B cell (primary cell): Measurements from ENCODE around the gene PNRC2. TPM values are rescaled to one million over a fixed set of nuclear protein-coding genes. Genes with fewer than 3 reads are reported as not detected.
A peak's percentile ranks its signal among the peaks of the same experiment; 100 is the strongest.

ENCODE experiments used
- ATAC-seq: fragments of 200-7000 bp; cut with Tn5 transposase; one replicate; pipeline ENCODE4 v1.10.0; 2021; ENCODE audit warnings: low read depth, mild to moderate bottlenecking, moderate number of reproducible peaks, moderate library complexity
- CTCF ChIA-PET: fragments of 350-600 bp; sonication (Branson Sonifier 250); formaldehyde crosslinking; loops from one replicate; lab custom pipeline; 2021; ENCODE audit warnings: antibody characterized with exemption, inconsistent platforms; lab: Charles Lee
- POLR2A ChIA-PET: fragments of 350-600 bp; sonication (Branson Sonifier 250); formaldehyde crosslinking; loops from one replicate; lab custom pipeline; 2021; ENCODE audit warnings: antibody characterized with exemption; lab: Charles Lee
- DNase-seq: peaks from one replicate; pipeline ENCODE4 v3.0.0; 2013
- H2AFZ ChIP-seq: 2 replicates; pipeline ENCODE4 v1.6.1; 2012; ENCODE audit warnings: mild to moderate bottlenecking, low read depth, low read length; ENCODE audit not compliant: insufficient read depth, poor library complexity, severe bottlenecking
- H3K27ac ChIP-seq, 2 donors: 1 replicate in 1 of 2; 2 replicates in 1 of 2; pipeline ENCODE4 v1.5.1; 2012 to 2013; ENCODE audit warnings: low read length in 2 of 2, mild to moderate bottlenecking in 2 of 2, moderate library complexity in 1 of 2
- H3K27me3 ChIP-seq, 4 experiments: fragments of 200-600 bp in 1 of 4; sonication (generic) in 1 of 4; replicated peaks in 1 of 4; 1 replicate in 2 of 4; 2 replicates in 2 of 4; pipeline versions ENCODE4 v1.6.1 to v1.7.0; 2013 to 2016; ENCODE audit warnings: low read length in 3 of 4, mild to moderate bottlenecking in 2 of 4, mixed read lengths in 1 of 4, moderate library complexity in 1 of 4; ENCODE audit not compliant: insufficient read depth in 4 of 4, control insufficient read depth in 3 of 4; ENCODE audit errors: control extremely low read depth in 1 of 4
- H3K36me3 ChIP-seq, 2 experiments: replicated peaks in 1 of 2; 1 replicate in 1 of 2; 2 replicates in 1 of 2; pipeline versions ENCODE4 v1.6.1 to v1.7.1; 2013; ENCODE audit warnings: low read length in 1 of 2; ENCODE audit not compliant: insufficient read depth in 2 of 2, control insufficient read depth in 1 of 2; ENCODE audit errors: control extremely low read depth in 1 of 2, extremely low read depth in 1 of 2
- H3K4me1 ChIP-seq, 2 donors: fragments of 200-600 bp in 1 of 2; sonication (generic) in 1 of 2; 1 replicate in 1 of 2; 2 replicates in 1 of 2; pipeline versions ENCODE4 v1.5.1 to v1.6.1; 2013 to 2017; ENCODE audit warnings: low read length in 2 of 2; ENCODE audit not compliant: control insufficient read depth in 2 of 2, insufficient read depth in 2 of 2
- H3K4me2 ChIP-seq: replicated peaks from 2 replicates; pipeline ENCODE3; 2012; ENCODE audit warnings: mild to moderate bottlenecking, low read depth, low read length; ENCODE audit not compliant: poor library complexity, severe bottlenecking
- H3K4me3 ChIP-seq, 5 experiments: fragments of 200-600 bp in 1 of 5; sonication (generic) in 1 of 5; 1 replicate in 3 of 5; 2 replicates in 2 of 5; pipeline versions ENCODE4 v1.5.1 to v1.7.0; 2011 to 2016; ENCODE audit warnings: low read length in 4 of 5, mild to moderate bottlenecking in 4 of 5, low read depth in 2 of 5, control low read depth in 1 of 5, moderate library complexity in 1 of 5; ENCODE audit not compliant: insufficient read depth in 1 of 5; ENCODE audit errors: control extremely low read depth in 1 of 5, extremely low read depth in 1 of 5
- H3K79me2 ChIP-seq: fragments of 200-600 bp; sonication (generic); one replicate; pipeline ENCODE4 v1.6.0; 2016; ENCODE audit warnings: low read length; ENCODE audit not compliant: control insufficient read depth, insufficient read depth
- H3K9ac ChIP-seq: fragments of 200-600 bp; sonication (generic); 2 replicates; pipeline ENCODE4 v1.6.1; 2017; ENCODE audit warnings: mild to moderate bottlenecking, low read length, moderate library complexity
- H3K9me3 ChIP-seq, 3 donors: one replicate each; pipeline versions ENCODE4 v1.6.1 to v1.7.1; 2013; ENCODE audit warnings: low read length in 2 of 3; ENCODE audit not compliant: control insufficient read depth in 2 of 3, insufficient read depth in 1 of 3; ENCODE audit errors: control extremely low read depth in 1 of 3
- H4K20me1 ChIP-seq: 2 replicates; pipeline ENCODE4 v1.6.0; 2012; ENCODE audit warnings: mild to moderate bottlenecking, low read length; ENCODE audit not compliant: insufficient read depth, control insufficient read depth, poor library complexity, severe bottlenecking
- H3K27ac Mint-ChIP-seq: one replicate; pipeline ENCODE4 v1.8.0; 2021; ENCODE audit warnings: mixed read lengths
- H3K27me3 Mint-ChIP-seq: one replicate; pipeline ENCODE4 v1.8.0; 2021; ENCODE audit warnings: mixed read lengths
- H3K4me1 Mint-ChIP-seq: one replicate; pipeline ENCODE4 v1.8.0; 2021; ENCODE audit warnings: mixed read lengths
- H3K4me3 Mint-ChIP-seq: one replicate; pipeline ENCODE4 v1.8.0; 2021; ENCODE audit warnings: mixed read lengths
- H3K9me3 Mint-ChIP-seq: one replicate; pipeline ENCODE4 v1.8.0; 2022; ENCODE audit warnings: mixed read lengths; ENCODE audit not compliant: insufficient read depth
- EZH2 ChIP-seq: IDR thresholded peaks from 2 replicates; pipeline ENCODE4 v1.6.1; 2012; ENCODE audit warnings: borderline replicate concordance, low read depth, mild to moderate bottlenecking, moderate library complexity, low read length; ENCODE audit not compliant: insufficient read depth, poor library complexity, severe bottlenecking
- WGBS: methylation state at CpG from one replicate; pipeline ENCODE4 v1.1.5; 2013; ENCODE audit warnings: missing lambda C conversion rate; ENCODE audit not compliant: insufficient coverage; 5-methylcytosine and 5-hydroxymethylcytosine counted together
- intact Hi-C: fragments of 100-400 bp; cut with micrococcal nuclease; formaldehyde crosslinking; loops from one replicate; pipeline ENCODE4 v1.10.0; 2022
- polyA plus RNA-seq: library from polyadenylated mRNA; depleted of rRNA; stranded (reverse); fragments of >200 nt; gene quantifications from 2 replicates; pipeline ENCODE4 v1.2.3, GENCODE V29; 2012
- total RNA-seq, 2 donors: library from RNA; stranded (reverse); fragments of 120-200 nt in 1 of 2; gene quantifications; 1 replicate in 1 of 2; 2 replicates in 1 of 2; pipeline versions ENCODE4 v1.2.3 to v1.2.4, GENCODE V29; 2013 to 2022
- TF ChIP-seq, protein P1 (sequence below): fragments of 200-600 bp; IDR thresholded peaks from one replicate; pipeline ENCODE4 v1.8.0; 2022; ENCODE audit warnings: antibody characterized with exemption, mild to moderate bottlenecking

Gene PNRC2
- total and polyA plus RNA-seq, 2 donors (not counting 1 experiment from before 2014, with no cell fraction given) = 89.8 to 174 TPM

GRCh38 chr1:23910553-23911246 is 48.9 kb upstream of the PNRC2 start:
- POLR2A ChIA-PET = interaction anchor here (0.6 to 7.1 kb wide), 20 partner anchors 9 to 137 kb away, joined by 3 to 81 read pairs (median 4); partner anchors contain the start of genes FUCA1, PITHD1 and PNRC2
- CTCF ChIA-PET = interaction anchor here (0.6 to 5.2 kb wide), 20 partner anchors 14 to 505 kb away, joined by 3 to 40 read pairs (median 6); partner anchors contain the start of genes FUCA1 and PITHD1
- peak overlapping the region; percentile 99 for H3K27ac Mint-ChIP-seq
- intact Hi-C loops = loop anchor here (5.0 kb wide), 1 partner anchor 353 kb away; the partner anchor contains the start of gene ID3
- Histone ChIP-seq H3K4me2 (peak overlapping the region; percentile 84), H2AFZ (no peak overlapping the region), H3K4me1 (peaks cover 77 to 92% of the 10 kb centered on the region in 2 donors), H4K20me1 (peaks cover 35% of the 10 kb centered on the region), H3K4me3 (peak overlapping the region; percentile 36 to 94 (median 77)), H3K9me3 (no peaks in the 10 kb centered on the region), H3K36me3 (peaks cover 3 to 25% of the 10 kb centered on the region in 2 experiments), H3K79me2 (peaks cover 84% of the 10 kb centered on the region), H3K27ac (peak overlapping the region; percentile 83 to 93), H3K9ac (peak overlapping the region; percentile 88), H3K27me3 (no peaks in the 10 kb centered on the region)
- H3K4me1 Mint-ChIP-seq = peaks cover 85% of the 10 kb centered on the region
- 42% methylated on average over 6 of the region's 11 CpGs for WGBS
- ATAC-seq = no peak
- H3K4me3 Mint-ChIP-seq = peak overlapping the region; percentile 99
- TF ChIP-seq, protein P1, sequence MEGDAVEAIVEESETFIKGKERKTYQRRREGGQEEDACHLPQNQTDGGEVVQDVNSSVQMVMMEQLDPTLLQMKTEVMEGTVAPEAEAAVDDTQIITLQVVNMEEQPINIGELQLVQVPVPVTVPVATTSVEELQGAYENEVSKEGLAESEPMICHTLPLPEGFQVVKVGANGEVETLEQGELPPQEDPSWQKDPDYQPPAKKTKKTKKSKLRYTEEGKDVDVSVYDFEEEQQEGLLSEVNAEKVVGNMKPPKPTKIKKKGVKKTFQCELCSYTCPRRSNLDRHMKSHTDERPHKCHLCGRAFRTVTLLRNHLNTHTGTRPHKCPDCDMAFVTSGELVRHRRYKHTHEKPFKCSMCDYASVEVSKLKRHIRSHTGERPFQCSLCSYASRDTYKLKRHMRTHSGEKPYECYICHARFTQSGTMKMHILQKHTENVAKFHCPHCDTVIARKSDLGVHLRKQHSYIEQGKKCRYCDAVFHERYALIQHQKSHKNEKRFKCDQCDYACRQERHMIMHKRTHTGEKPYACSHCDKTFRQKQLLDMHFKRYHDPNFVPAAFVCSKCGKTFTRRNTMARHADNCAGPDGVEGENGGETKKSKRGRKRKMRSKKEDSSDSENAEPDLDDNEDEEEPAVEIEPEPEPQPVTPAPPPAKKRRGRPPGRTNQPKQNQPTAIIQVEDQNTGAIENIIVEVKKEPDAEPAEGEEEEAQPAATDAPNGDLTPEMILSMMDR = no peak
- TF ChIP-seq EZH2 = no peak
- H3K27me3 Mint-ChIP-seq = no peaks in the 10 kb centered on the region
- H3K9me3 Mint-ChIP-seq = no peaks in the 10 kb centered on the region
- peak; percentile 84 for DNase-seq

DNA sequence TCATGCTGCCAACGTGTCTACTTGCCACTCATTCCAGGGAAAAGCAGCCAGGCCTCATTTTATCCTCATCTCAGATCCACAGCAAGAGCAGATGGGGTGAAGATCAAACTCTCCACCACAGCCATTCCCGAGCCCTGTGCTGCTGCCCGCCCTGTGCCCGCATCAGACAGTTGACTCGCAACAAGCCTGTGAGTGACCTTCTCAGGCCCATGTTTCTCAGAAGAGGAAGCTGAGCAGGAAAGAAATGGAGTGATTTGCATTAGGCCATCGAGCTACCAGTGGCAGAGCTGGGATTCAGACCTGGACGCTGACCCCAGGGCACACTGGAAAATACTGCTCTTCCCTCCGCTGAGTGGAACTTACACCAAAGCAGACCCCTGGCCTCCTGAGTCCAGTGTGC is 47.7 kb upstream of the PNRC2 start:
- Histone ChIP-seq H4K20me1 (peaks cover 29% of the 10 kb centered on the region), H3K9ac (peak overlapping the region; percentile 88), H3K27me3 (no peaks in the 10 kb centered on the region), H3K27ac (peak overlapping the region; percentile 83 to 93), H3K79me2 (peaks cover 72% of the 10 kb centered on the region), H2AFZ (no peak overlapping the region), H3K4me3 (peak overlapping the region; percentile 45 to 94 (median 77)), H3K4me1 (peaks cover 77 to 92% of the 10 kb centered on the region in 2 donors), H3K36me3 (peaks cover 0 to 20% of the 10 kb centered on the region in 2 experiments), H3K9me3 (peaks cover 0 to 3% (median 0%) of the 10 kb centered on the region in 3 donors), H3K4me2 (peak overlapping the region; percentile 84)
- 56% methylated on average over 8 of the region's 8 CpGs for whole genome bisulfite sequencing
- H3K27me3 Mint-ChIP-seq = no peaks in the 10 kb centered on the region
- POLR2A ChIA-PET = interaction anchor here (0.6 to 7.1 kb wide), 7 partner anchors 14 to 260 kb away, joined by 3 to 81 read pairs (median 6); partner anchors contain the start of gene PNRC2
- intact Hi-C loops = loop anchor here (2.0 to 5.0 kb wide), 2 partner anchors 15 to 355 kb away; partner anchors contain the start of gene ID3
- peak overlapping the region; percentile 99 for H3K27ac Mint-ChIP-seq
- no peak for TF ChIP-seq EZH2
- TF ChIP-seq, protein P1 = no peak
- CTCF ChIA-PET = interaction anchor here (0.6 to 5.2 kb wide), 9 partner anchors 15 to 479 kb away, joined by 3 to 40 read pairs (median 5); partner anchors contain the start of gene PNRC2
- H3K4me1 Mint-ChIP-seq = peaks cover 88% of the 10 kb centered on the region
- no peak for ATAC-seq
- DNase-seq = peak; percentile 39
- no peaks in the 10 kb centered on the region for H3K9me3 Mint-ChIP-seq
- H3K4me3 Mint-ChIP-seq = peak overlapping the region; percentile 99
